GM19035 (cell line): ENCODE results near the gene GABARAPL1.
A peak's percentile ranks its signal among the peaks of the same experiment; 100 is the strongest.
"Not testable (repeated sequence)": the region's sequence is repeated elsewhere in the genome, so short reads cannot be mapped to it uniquely, and the experiment has no call there.

ENCODE experiments used
- ATAC-seq: cut with Tn5 transposase; IDR thresholded peaks from one replicate; pipeline ENCODE4 v1.9.1; 2021; ENCODE audit not compliant: unreplicated experiment

GABARAPL1 gene

GRCh38 chr12:10196210-10196609 is 16.5 kb upstream of the GABARAPL1 start:
- peak; percentile 98 for ATAC-seq

- ATAC-seq: no peak
These were observed 14.8 kb upstream of the GABARAPL1 start for GRCh38 chr12:10197879-10198278.

- ATAC-seq: not testable (repeated sequence)
These were observed 8.2 kb upstream of the GABARAPL1 start for GRCh38 chr12:10204495-10204894.

GRCh38 chr12:10205220-10205807 is 7.4 kb upstream of the GABARAPL1 start:
- ATAC-seq: no peak

- ATAC-seq: no peak
These were observed 5.5 kb upstream of the GABARAPL1 start for GRCh38 chr12:10207136-10207535.

- ATAC-seq: no peak
These were observed 2.5 kb upstream of the GABARAPL1 start for GRCh38 chr12:10210225-10210624.

GRCh38 chr12:10211101-10211939 is 1.4 kb upstream of the GABARAPL1 start:
- no peak for ATAC-seq

GRCh38 chr12:10211940-10212738 is 538 bp upstream of the GABARAPL1 start:
- ATAC-seq: peak; percentile 72

GRCh38 chr12:10213168-10214135 is 775 bp downstream of the GABARAPL1 start:
- ATAC-seq: peak; percentile 63

GRCh38 chr12:10214136-10214894 is 1.6 kb downstream of the GABARAPL1 start:
- no peak for ATAC-seq

- no peak for ATAC-seq
These were observed 2.2 kb downstream of the GABARAPL1 start for GRCh38 chr12:10214895-10215267.

- ATAC-seq: no peak
These were observed 2.8 kb downstream of the GABARAPL1 start for GRCh38 chr12:10215436-10215835.

- ATAC-seq: not testable (repeated sequence)
These were observed 3.3 kb downstream of the GABARAPL1 start for GRCh38 chr12:10215946-10216345.

- ATAC-seq: no peak
These were observed 5.3 kb downstream of the GABARAPL1 start for GRCh38 chr12:10218021-10218420.

- no peak for ATAC-seq
These were observed 7.9 kb downstream of the GABARAPL1 start for GRCh38 chr12:10220398-10221077.

GRCh38 chr12:10221846-10222245 is 9.2 kb downstream of the GABARAPL1 start:
- no peak for ATAC-seq

GRCh38 chr12:10223208-10223607 is 10.5 kb downstream of the GABARAPL1 start:
- no peak for ATAC-seq

- ATAC-seq: not testable (repeated sequence)
These were observed 12.7 kb downstream of the GABARAPL1 start for GRCh38 chr12:10225426-10225825.

- ATAC-seq: no peak
These were observed 13.4 kb downstream of the GABARAPL1 start for GRCh38 chr12:10226086-10226485.
